Small intestine (tissue), 7 donors: ENCODE measurements around the gene MARF1. TPM values are rescaled to one million over a fixed set of nuclear protein-coding genes. Genes with fewer than 3 reads are reported as not detected.
"Not testable (repeated sequence)": the region's sequence is repeated elsewhere in the genome, so short reads cannot be mapped to it uniquely, and the experiment has no call there.

Source experiments
- DNase-seq, 2 donors: peaks; one replicate each; pipeline versions ENCODE4 v3.0.0 to v3.0.0-alpha.2; 2013
- FAIRE-seq: peaks from 2 replicates; lab custom pipeline; 2012; peaks lifted over from hg19 to GRCh38; lab: Jason Lieb, UNC
- H3K27ac ChIP-seq, 3 donors: one replicate each; pipeline ENCODE4 v1.5.1; 2013; ENCODE audit warnings: low read length in 2 of 3, mild to moderate bottlenecking in 2 of 3, control low read depth in 1 of 3, inconsistent platforms in 1 of 3, low read depth in 1 of 3, moderate library complexity in 1 of 3
- H3K27me3 ChIP-seq, 3 donors: one replicate each; pipeline ENCODE4 v1.6.1; 2013; ENCODE audit warnings: low read length in 3 of 3, inconsistent platforms in 1 of 3; ENCODE audit not compliant: control insufficient read depth in 3 of 3, insufficient read depth in 3 of 3
- H3K36me3 ChIP-seq, 3 donors: one replicate each; pipeline ENCODE4 v1.6.1; 2013; ENCODE audit warnings: low read length in 3 of 3, inconsistent platforms in 1 of 3, low read depth in 1 of 3, mild to moderate bottlenecking in 1 of 3, moderate library complexity in 1 of 3; ENCODE audit not compliant: control insufficient read depth in 3 of 3, insufficient read depth in 2 of 3
- H3K4me1 ChIP-seq, 3 donors: one replicate each; pipeline ENCODE4 v1.6.1; 2013; ENCODE audit warnings: low read length in 2 of 3, inconsistent platforms in 1 of 3, low read depth in 1 of 3, mild to moderate bottlenecking in 1 of 3, moderate library complexity in 1 of 3; ENCODE audit not compliant: control insufficient read depth in 3 of 3, insufficient read depth in 2 of 3
- H3K4me3 ChIP-seq, 3 donors: one replicate each; pipeline ENCODE4 v1.5.1; 2013; ENCODE audit warnings: low read length in 3 of 3, control low read depth in 1 of 3, inconsistent platforms in 1 of 3, low read depth in 1 of 3, mild to moderate bottlenecking in 1 of 3, moderate library complexity in 1 of 3
- H3K9me3 ChIP-seq, 2 donors: one replicate each; pipeline ENCODE4 v1.6.1; 2013; ENCODE audit warnings: low read depth in 1 of 2, low read length in 1 of 2; ENCODE audit not compliant: control insufficient read depth in 2 of 2, insufficient read depth in 1 of 2
- WGBS, 3 donors: extraction: QIAGEN DNeasy Blood & Tissue Kit; methylation state at CpG; one replicate each; pipeline ENCODE4 v1.1.7; 2013; 5-methylcytosine and 5-hydroxymethylcytosine counted together
- polyA plus RNA-seq, 4 donors: library from polyadenylated mRNA; stranded (reverse) in 3 of 4; unstranded in 1 of 4; fragments of 200-250 nt in 3 of 4; fragments of 120-200 nt in 1 of 4; gene quantifications; one replicate each; pipeline versions ENCODE4 v1.2.1 to v1.2.3, GENCODE V29; 2013
- donor health status: healthy with polysubstance abuse.
- donor health status: control.
- donor health status: control.
- donor health status: Bipolar disorder and iron deficiency.
- donor health status: healthy.

The MARF1 gene
- polyA plus RNA-seq, 4 donors, result 14.3 to 41.4 (median 15.7) TPM

DNA sequence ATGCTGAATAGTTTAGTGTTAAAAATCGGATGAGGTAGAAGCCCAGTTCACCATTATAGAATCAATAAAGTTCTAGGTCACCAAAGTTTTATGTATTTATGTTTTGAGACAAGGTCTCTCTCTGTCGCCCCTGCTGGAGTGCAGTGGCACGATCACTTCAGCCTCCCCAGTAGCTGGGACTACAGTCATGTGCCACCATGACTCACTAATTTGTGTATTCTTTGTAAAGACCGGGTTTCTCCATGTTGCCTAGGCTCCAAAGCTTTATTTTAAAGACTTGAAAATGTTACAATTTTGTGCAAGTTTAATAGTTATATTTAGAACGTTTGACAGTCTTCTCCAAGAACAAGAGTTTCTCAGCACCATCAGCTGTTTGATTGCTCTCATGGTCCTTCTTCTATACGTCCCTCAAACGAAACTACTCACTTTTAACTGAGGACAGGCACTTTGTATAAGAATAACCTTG lies 39.2 kb upstream of the MARF1 start:
- no peak overlapping the region for H3K4me3 ChIP-seq
- H3K9me3 ChIP-seq, result no peaks in the 10 kb centered on the region
- 64 to 72% (median 71%) methylated on average over 7 of the region's 7 CpGs for WGBS, 3 donors
- peak; percentile 20 to 58 for DNase-seq
- H3K27me3 ChIP-seq, result no peaks in the 10 kb centered on the region
- H3K27ac ChIP-seq, result no peak overlapping the region
- H3K36me3 ChIP-seq, result peaks cover 12 to 40% (median 12%) of the 10 kb centered on the region in 3 donors
- FAIRE-seq, result no peak
- H3K4me1 ChIP-seq, result no peaks in the 10 kb centered on the region

- H3K27ac ChIP-seq, result no peak overlapping the region
- H3K36me3 ChIP-seq, result peaks cover 7 to 48% (median 12%) of the 10 kb centered on the region in 3 donors
- no peaks in the 10 kb centered on the region for H3K9me3 ChIP-seq
- 96% methylated on average over 5 of the region's 5 CpGs for WGBS, 3 donors
- no peaks in the 10 kb centered on the region for H3K27me3 ChIP-seq
- FAIRE-seq (no peak), DNase-seq (no peak)
- no peak overlapping the region for H3K4me3 ChIP-seq
- no peaks in the 10 kb centered on the region for H3K4me1 ChIP-seq
Observed at GRCh38 chr16:15677447-15677846, 34.5 kb upstream of the MARF1 start.

DNA sequence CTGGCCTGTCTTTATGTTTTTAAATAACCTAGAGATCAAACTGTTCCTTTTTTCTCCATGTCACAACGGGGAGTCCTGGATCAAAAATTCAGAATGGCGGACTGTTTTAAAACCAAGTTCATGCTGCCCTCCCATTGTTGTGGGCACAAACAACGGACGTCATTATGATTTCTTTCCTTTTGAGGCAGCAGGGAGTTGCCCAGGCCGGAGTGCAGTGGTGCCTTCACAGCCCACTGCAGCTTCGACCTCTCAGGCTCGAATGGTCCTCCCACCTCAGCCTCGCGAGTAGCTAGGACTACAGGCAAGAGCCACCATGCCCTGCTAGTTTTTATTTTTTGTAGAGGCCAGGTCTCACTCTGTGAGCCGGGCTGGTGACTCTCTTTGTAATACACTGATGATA lies 33.6 kb upstream of the MARF1 start:
- no peaks in the 10 kb centered on the region for H3K4me1 ChIP-seq
- H3K36me3 ChIP-seq, result peaks cover 7 to 52% (median 12%) of the 10 kb centered on the region in 3 donors
- H3K9me3 ChIP-seq, result no peaks in the 10 kb centered on the region
- no peak overlapping the region for H3K27ac ChIP-seq
- DNase-seq, result no peak
- no peak for FAIRE-seq
- WGBS, 3 donors, result 81 to 90% (median 87%) methylated on average over 10 of the region's 10 CpGs
- H3K27me3 ChIP-seq, result no peaks in the 10 kb centered on the region
- H3K4me3 ChIP-seq, result no peak overlapping the region

DNA sequence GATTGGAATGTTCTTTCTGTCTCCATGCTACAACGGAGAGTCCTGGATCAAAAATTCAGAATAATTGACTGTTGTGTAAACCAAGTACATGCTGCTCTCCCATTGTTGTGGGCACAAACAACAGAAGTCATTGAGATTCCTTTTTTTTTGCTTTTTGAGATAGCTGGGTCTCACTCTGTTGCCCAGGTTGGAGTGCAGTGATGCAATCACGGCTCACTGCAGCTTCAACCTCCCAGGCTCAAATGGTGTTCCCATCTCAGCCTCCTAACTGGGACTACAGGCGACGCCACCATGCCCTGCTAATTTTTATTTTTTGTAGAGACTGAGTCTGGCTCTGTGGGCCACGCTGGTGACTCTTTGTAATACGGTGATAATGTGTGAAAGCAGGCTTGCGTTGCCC lies 31.6 kb upstream of the MARF1 start:
- peaks cover 8 to 60% (median 9%) of the 10 kb centered on the region in 3 donors for H3K36me3 ChIP-seq
- 95 to 98% (median 96%) methylated on average over 7 of the region's 7 CpGs for WGBS, 3 donors
- H3K27ac ChIP-seq, result no peak overlapping the region
- no peak overlapping the region for H3K4me3 ChIP-seq
- H3K27me3 ChIP-seq, result no peaks in the 10 kb centered on the region
- H3K4me1 ChIP-seq, result no peaks in the 10 kb centered on the region
- DNase-seq (no peak), FAIRE-seq (no peak)
- H3K9me3 ChIP-seq, result no peaks in the 10 kb centered on the region

- FAIRE-seq (no peak), DNase-seq (peak; percentile 37 to 57)
- Histone ChIP-seq H3K9me3 (no peaks in the 10 kb centered on the region), H3K4me1 (no peaks in the 10 kb centered on the region), H3K4me3 (no peak overlapping the region), H3K36me3 (peaks cover 1 to 61% (median 8%) of the 10 kb centered on the region in 3 donors), H3K27me3 (no peaks in the 10 kb centered on the region), H3K27ac (peak overlapping the region in 2 of 3 donors; percentile 10 to 90)
- whole genome bisulfite sequencing, 3 donors, result 33 to 71% (median 61%) methylated on average over 20 of the region's 20 CpGs
Observed at GRCh38 chr16:15672514-15673167, 29.7 kb upstream of the MARF1 start.

GRCh38 chr16:15672127-15672513 lies 29.2 kb upstream of the MARF1 start:
- H3K27ac ChIP-seq, result peak overlapping the region in 2 of 3 donors; percentile 10 to 90
- not testable (repeated sequence) for H3K4me3 ChIP-seq, H3K9me3 ChIP-seq, H3K27me3 ChIP-seq, DNase-seq, H3K4me1 ChIP-seq, FAIRE-seq
- 92 to 95% (median 95%) methylated on average over 10 of the region's 10 CpGs for WGBS, 3 donors
- H3K36me3 ChIP-seq, result peaks cover 3 to 60% (median 10%) of the 10 kb centered on the region in 3 donors

DNA sequence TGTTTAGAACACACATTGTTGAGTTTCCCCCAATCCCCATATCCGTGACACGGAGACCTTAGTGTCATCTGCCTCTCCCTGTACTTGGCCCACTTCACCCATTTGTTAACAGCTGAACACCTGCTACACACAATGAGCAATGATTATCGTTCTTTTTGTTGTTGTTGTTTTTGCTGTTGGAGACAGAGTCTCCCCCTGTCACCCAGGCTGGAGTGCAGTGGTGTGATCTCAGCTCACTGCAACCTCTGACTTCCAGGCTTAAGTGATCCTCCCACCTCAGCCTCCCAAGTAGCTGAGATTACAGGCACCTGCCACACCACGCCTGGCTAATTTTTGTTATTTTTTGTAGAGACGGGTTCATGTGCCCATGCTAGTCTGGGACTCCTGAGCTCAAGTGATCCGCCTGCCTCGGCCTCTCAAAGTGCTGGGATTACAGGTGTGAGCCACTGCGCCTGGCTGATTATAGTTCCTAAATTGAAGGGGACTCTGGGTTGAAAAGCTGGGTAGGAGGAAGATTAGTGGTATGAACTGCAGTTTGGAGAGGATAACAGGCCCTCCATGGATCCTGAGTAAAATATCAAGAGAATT lies 28.7 kb upstream of the MARF1 start:
- WGBS, 3 donors, result 92 to 94% (median 93%) methylated on average over 8 of the region's 8 CpGs
- no peak overlapping the region for H3K4me3 ChIP-seq
- no peaks in the 10 kb centered on the region for H3K4me1 ChIP-seq
- H3K36me3 ChIP-seq, result peaks cover 3 to 60% (median 12%) of the 10 kb centered on the region in 3 donors
- no peak for FAIRE-seq
- no peaks in the 10 kb centered on the region for H3K9me3 ChIP-seq
- peak overlapping the region in 1 of 3 donors; percentile 41 for H3K27ac ChIP-seq
- DNase-seq, result no peak
- H3K27me3 ChIP-seq, result no peaks in the 10 kb centered on the region

DNA sequence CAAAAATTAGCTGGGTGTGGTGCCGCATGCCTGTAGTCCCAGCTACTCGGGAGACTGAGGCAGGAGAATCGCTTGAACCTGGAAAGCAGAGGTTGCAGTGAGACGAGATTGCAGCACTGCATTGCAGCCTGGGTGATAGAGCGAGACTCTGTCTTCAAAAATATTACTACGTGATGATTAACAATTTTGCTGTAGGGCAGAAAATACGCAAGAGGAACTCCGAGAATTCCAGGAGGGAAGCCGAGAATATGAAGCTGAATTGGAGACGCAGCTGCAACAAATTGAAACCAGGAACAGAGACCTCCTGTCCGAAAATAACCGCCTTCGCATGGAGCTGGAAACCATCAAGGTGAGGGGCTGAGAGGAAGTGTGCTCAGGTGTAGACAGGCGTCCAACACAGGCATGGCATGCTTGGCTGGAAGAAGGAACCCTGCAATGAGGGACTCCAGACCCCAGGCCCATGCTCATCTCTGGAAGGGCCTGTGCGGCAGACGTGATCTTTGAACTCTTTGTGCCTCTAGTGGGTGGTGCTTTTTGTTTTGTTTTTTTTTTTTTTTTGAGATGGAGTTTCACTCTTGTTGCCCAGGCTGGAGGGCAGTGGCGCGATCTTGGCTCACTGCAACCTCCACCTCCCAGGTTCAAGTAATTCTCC lies 24.3 kb upstream of the MARF1 start:
- Histone ChIP-seq H3K9me3 (no peaks in the 10 kb centered on the region), H3K4me1 (no peaks in the 10 kb centered on the region), H3K27me3 (no peaks in the 10 kb centered on the region), H3K4me3 (no peak overlapping the region), H3K27ac (no peak overlapping the region), H3K36me3 (peaks cover 7 to 55% (median 16%) of the 10 kb centered on the region in 3 donors)
- WGBS, 3 donors, result 88 to 90% (median 89%) methylated on average over 17 to 18 of the region's 18 CpGs
- DNase-seq (no peak), FAIRE-seq (no peak)
